Measurements from ENCODE around the gene ZC3H4. TPM values are rescaled to one million over a fixed set of nuclear protein-coding genes. Genes with fewer than 3 reads are reported as not detected.

The ZC3H4 gene
- total and polyA plus RNA-seq, 2 donors, result 12.1 to 14.3 TPM

DNA sequence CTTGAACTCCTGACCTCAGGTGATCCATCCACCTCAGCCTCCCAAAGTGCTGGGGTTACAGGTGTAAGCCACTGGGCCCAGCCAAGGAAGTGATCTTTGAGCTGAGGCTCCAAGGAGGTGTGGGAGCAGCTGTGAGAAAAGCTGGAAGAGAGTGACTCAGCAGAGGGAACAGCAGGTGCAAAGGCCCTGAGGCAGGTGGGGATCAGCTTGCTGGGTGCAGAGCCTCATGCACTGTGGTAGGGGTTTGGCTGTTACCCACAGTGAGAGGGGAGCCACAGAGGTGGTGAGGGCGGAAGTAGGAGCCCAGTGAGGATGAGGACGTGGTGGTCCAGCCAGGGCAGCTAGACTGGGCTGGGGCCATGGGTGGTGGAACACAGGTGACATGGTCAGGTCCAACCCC is 87.4 kb downstream of the ZC3H4 start:
- Histone ChIP-seq H3K9me3 (ENCODE audit: control insufficient read depth in 2 of 2, insufficient read depth in 1 of 2, low read length in 1 of 2) (peaks cover 0 to 6% of the 10 kb centered on the region in 2 donors), H3K27ac (ENCODE audit: low read depth in 1 of 2, low read length in 1 of 2) (no peak overlapping the region), H3K27me3 (ENCODE audit: control insufficient read depth in 2 of 2, insufficient read depth in 1 of 2, low read length in 1 of 2) (peaks cover 52 to 97% of the 10 kb centered on the region in 2 donors), H3K4me3 (ENCODE audit: low read length in 2 of 2) (no peak overlapping the region), H3K4me1 (ENCODE audit: control insufficient read depth in 2 of 2, insufficient read depth in 2 of 2, low read length in 2 of 2) (peaks cover 0 to under 1% of the 10 kb centered on the region in 2 donors), H3K36me3 (ENCODE audit: control insufficient read depth in 2 of 2, insufficient read depth in 2 of 2, low read length in 1 of 2) (no peaks in the 10 kb centered on the region)
- 91% methylated on average over 2 of the region's 2 CpGs for WGBS
- DNase-seq (ENCODE audit: low read depth in 6 of 9, low spot score in 9 of 9), result no peak

DNA sequence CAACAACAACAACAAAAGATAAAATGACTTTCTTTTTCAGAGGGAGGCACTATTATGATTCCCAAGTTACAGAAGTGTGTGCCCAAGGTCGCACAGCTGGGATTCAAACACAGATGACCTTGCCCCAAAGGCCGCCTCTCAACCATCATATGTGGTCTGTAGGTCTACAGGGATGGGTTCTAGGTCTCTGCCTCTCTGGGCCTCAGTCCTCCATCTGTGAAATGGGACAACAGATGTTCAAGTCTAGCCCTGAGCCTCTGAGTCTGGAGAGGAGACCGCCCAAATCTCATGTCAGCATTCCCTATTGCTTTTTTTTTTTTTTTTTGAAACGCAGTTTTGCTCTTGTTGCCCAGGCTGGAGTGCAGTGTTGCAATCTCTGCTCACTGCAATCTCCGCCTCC is 89.1 kb downstream of the ZC3H4 start:
- 92% methylated on average over 5 of the region's 5 CpGs for WGBS
- peaks cover 66 to 97% of the 10 kb centered on the region in 2 donors for H3K27me3 ChIP-seq (ENCODE audit: control insufficient read depth in 2 of 2, insufficient read depth in 1 of 2, low read length in 1 of 2)
- H3K4me3 ChIP-seq (ENCODE audit: low read length in 2 of 2), result no peak overlapping the region

DNA sequence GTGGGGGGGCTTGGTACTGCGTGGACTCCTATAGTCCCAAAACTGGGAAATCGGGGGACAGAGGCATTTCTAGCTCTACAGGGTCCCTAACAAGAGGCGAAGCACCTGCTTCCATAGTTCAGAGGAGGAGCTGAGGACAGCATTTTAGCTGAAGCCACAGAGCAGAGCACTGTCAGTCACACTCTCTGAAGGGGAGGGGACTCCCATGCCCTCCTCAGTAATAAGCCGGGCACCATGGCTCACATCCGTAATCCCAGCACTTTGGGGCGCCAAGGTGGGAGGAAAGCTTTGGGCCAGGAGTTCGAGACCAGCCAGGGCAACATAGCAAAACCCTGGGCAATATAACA is 90.2 kb downstream of the ZC3H4 start:
- WGBS, result 41% methylated on average over 7 of the region's 7 CpGs
- H3K4me1 ChIP-seq (ENCODE audit: control insufficient read depth in 2 of 2, insufficient read depth in 2 of 2, low read length in 2 of 2), result peaks cover 0 to 9% of the 10 kb centered on the region in 2 donors
- H3K4me3 ChIP-seq (ENCODE audit: low read length in 2 of 2), result no peak overlapping the region
- no peak overlapping the region for H3K27ac ChIP-seq (ENCODE audit: low read depth in 1 of 2, low read length in 1 of 2)
- DNase-seq (ENCODE audit: low read depth in 6 of 9, low spot score in 9 of 9), result no peak
- no peaks in the 10 kb centered on the region for H3K36me3 ChIP-seq (ENCODE audit: control insufficient read depth in 2 of 2, insufficient read depth in 2 of 2, low read length in 1 of 2)
- peaks cover 73 to 97% of the 10 kb centered on the region in 2 donors for H3K27me3 ChIP-seq (ENCODE audit: control insufficient read depth in 2 of 2, insufficient read depth in 1 of 2, low read length in 1 of 2)
- peaks cover 0 to 10% of the 10 kb centered on the region in 2 donors for H3K9me3 ChIP-seq (ENCODE audit: control insufficient read depth in 2 of 2, insufficient read depth in 1 of 2, low read length in 1 of 2)

More for the DNA sequence above, 89.1 kb downstream of the ZC3H4 start:
- no peak overlapping the region for H3K27ac ChIP-seq (ENCODE audit: low read depth in 1 of 2, low read length in 1 of 2)
- peaks cover 0 to 9% of the 10 kb centered on the region in 2 donors for H3K4me1 ChIP-seq (ENCODE audit: control insufficient read depth in 2 of 2, insufficient read depth in 2 of 2, low read length in 2 of 2)
- peaks cover 0 to 6% of the 10 kb centered on the region in 2 donors for H3K9me3 ChIP-seq (ENCODE audit: control insufficient read depth in 2 of 2, insufficient read depth in 1 of 2, low read length in 1 of 2)
- no peak for DNase-seq (ENCODE audit: low read depth in 6 of 9, low spot score in 9 of 9)
- no peaks in the 10 kb centered on the region for H3K36me3 ChIP-seq (ENCODE audit: control insufficient read depth in 2 of 2, insufficient read depth in 2 of 2, low read length in 1 of 2)

DNA sequence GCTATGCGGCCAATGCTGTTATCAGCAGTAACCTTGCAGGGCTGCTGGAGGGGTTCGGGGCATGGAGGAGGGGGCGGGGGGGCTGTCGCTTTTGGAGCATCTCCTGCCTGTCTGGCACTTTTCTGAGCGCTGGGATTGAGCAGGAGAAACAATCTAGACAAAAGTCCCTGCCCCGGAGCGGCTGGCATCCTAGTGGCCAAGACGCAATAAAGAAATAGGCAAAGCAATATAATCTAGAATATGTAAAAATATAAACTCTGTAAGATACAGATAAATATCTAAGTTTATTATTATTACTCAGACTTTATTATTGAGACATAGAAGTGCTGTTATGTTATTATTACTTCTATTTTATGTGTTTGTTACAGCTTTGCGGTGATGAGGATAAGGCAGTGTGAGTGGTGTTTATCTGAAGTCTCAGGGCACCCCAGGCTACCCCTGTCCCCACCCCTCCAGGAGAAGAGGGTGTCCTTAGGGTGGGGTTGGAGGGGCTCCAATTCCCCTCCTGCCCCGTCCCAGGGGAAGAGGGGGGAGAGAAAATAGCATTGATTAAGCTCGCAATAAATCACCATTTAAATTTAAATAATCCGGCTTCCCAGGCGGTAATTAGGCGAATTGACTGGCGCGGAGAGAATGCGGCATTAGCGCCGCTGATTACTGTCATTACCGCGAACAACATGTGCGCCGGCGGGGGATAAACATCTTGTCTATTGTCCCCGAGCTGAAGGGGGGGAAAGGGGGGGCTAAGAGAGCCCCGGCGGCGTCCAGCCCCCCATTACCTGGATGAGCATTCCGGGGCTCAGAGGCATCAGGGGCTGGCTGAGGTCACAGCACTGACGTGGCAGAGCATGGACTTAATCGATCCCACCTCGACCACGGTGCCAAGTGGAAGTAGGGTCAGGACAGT is 90.8 kb downstream of the ZC3H4 start:
- H3K27ac ChIP-seq (ENCODE audit: low read depth in 1 of 2, low read length in 1 of 2), result no peak overlapping the region
- peaks cover 71 to 97% of the 10 kb centered on the region in 2 donors for H3K27me3 ChIP-seq (ENCODE audit: control insufficient read depth in 2 of 2, insufficient read depth in 1 of 2, low read length in 1 of 2)
- no peak for DNase-seq (ENCODE audit: low read depth in 6 of 9, low spot score in 9 of 9)
- 10% methylated on average over 33 of the region's 33 CpGs for WGBS
- H3K4me1 ChIP-seq (ENCODE audit: control insufficient read depth in 2 of 2, insufficient read depth in 2 of 2, low read length in 2 of 2), result peaks cover 0 to 9% of the 10 kb centered on the region in 2 donors
- H3K4me3 ChIP-seq (ENCODE audit: low read length in 2 of 2), result no peak overlapping the region
- peaks cover 0 to 10% of the 10 kb centered on the region in 2 donors for H3K9me3 ChIP-seq (ENCODE audit: control insufficient read depth in 2 of 2, insufficient read depth in 1 of 2, low read length in 1 of 2)
- H3K36me3 ChIP-seq (ENCODE audit: control insufficient read depth in 2 of 2, insufficient read depth in 2 of 2, low read length in 1 of 2), result no peaks in the 10 kb centered on the region

DNA sequence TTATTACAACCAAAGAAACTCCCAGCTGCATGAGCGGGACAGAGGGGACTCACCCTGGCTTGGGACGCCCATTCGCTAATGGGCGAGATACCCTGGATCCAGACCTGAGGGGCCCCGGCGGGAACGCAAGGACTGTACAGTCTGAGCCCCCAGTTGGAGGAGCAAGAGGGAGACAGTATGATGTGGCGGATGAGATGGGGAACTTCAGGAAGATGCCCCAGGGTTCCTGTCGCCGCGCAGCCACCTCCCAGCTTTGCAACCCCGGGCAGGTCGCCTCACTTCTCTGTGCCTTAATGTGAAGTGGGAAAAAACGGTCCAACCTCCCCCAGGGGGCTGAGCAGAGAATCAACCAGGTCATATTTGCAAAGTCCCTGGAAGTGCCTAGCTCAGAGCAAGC is 91.4 kb downstream of the ZC3H4 start:
- Histone ChIP-seq H3K27ac (ENCODE audit: low read depth in 1 of 2, low read length in 1 of 2) (no peak overlapping the region), H3K36me3 (ENCODE audit: control insufficient read depth in 2 of 2, insufficient read depth in 2 of 2, low read length in 1 of 2) (no peaks in the 10 kb centered on the region), H3K4me3 (ENCODE audit: low read length in 2 of 2) (no peak overlapping the region), H3K4me1 (ENCODE audit: control insufficient read depth in 2 of 2, insufficient read depth in 2 of 2, low read length in 2 of 2) (peaks cover 0 to 9% of the 10 kb centered on the region in 2 donors), H3K9me3 (ENCODE audit: control insufficient read depth in 2 of 2, insufficient read depth in 1 of 2, low read length in 1 of 2) (peaks cover 0 to 10% of the 10 kb centered on the region in 2 donors), H3K27me3 (ENCODE audit: control insufficient read depth in 2 of 2, insufficient read depth in 1 of 2, low read length in 1 of 2) (peaks cover 71 to 94% of the 10 kb centered on the region in 2 donors)
- 33% methylated on average over 14 of the region's 14 CpGs for WGBS
- no peak for DNase-seq (ENCODE audit: low read depth in 6 of 9, low spot score in 9 of 9)

DNA sequence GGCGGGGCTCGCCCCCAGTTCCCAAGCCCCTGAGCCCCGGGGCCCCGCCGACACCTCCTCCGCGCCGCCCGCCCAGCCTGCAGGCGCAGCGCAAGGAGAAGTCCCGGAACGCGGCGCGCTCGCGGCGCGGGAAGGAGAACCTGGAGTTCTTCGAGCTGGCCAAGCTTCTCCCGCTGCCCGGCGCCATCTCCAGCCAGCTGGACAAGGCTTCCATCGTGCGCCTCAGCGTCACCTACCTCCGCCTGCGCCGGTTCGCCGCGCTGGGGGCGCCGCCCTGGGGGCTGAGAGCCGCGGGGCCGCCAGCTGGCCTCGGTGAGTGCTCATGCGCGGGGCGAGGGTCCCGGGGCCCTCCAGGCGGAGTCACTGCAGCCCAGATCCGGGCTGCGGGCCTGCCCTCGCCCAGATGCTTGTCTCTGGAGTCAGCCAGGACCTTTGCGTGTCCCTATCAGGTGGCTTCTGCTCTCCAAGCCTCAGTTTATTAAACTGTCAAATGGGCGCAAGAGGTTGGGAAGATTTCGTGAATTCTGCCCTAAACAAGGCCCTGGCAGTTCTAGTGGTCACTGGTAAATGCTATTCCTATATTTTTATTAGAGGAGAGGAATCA is 91.9 kb downstream of the ZC3H4 start:
- WGBS, result 10% methylated on average over 50 of the region's 50 CpGs
- H3K4me3 ChIP-seq (ENCODE audit: low read length in 2 of 2), result no peak overlapping the region
- no peak for DNase-seq (ENCODE audit: low read depth in 6 of 9, low spot score in 9 of 9)

DNA sequence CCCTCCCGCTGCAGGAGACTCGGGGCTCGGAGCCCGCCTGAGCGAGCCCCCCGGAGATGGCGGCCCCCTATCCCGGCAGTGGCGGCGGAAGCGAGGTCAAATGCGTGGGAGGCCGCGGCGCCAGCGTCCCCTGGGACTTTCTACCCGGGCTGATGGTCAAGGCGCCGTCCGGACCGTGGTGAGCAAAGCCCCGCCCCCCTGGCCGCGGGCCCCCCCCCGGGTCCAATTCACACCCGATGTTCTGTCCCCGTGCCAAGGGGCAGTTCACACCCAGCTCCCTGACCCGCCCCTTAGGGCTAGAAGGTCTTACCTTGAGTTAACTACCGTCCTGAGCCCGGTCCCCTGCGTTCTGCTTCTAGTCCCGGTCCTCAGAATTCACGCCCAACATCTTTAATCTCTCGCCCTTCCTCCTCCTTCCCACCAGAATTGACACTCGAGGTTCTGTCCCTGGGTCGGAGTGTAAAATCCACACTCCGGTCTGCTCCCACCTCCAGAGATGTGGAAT is 92.5 kb downstream of the ZC3H4 start:
- peaks cover 68 to 89% of the 10 kb centered on the region in 2 donors for H3K27me3 ChIP-seq (ENCODE audit: control insufficient read depth in 2 of 2, insufficient read depth in 1 of 2, low read length in 1 of 2)
- DNase-seq (ENCODE audit: low read depth in 6 of 9, low spot score in 9 of 9), result no peak
- WGBS, result 3% methylated on average over 37 of the region's 37 CpGs
- H3K36me3 ChIP-seq (ENCODE audit: control insufficient read depth in 2 of 2, insufficient read depth in 2 of 2, low read length in 1 of 2), result no peaks in the 10 kb centered on the region
- H3K4me3 ChIP-seq (ENCODE audit: low read length in 2 of 2), result no peak overlapping the region
- H3K4me1 ChIP-seq (ENCODE audit: control insufficient read depth in 2 of 2, insufficient read depth in 2 of 2, low read length in 2 of 2), result peaks cover 0 to 9% of the 10 kb centered on the region in 2 donors
- H3K27ac ChIP-seq (ENCODE audit: low read depth in 1 of 2, low read length in 1 of 2), result no peak overlapping the region
- H3K9me3 ChIP-seq (ENCODE audit: control insufficient read depth in 2 of 2, insufficient read depth in 1 of 2, low read length in 1 of 2), result peaks cover 0 to 10% of the 10 kb centered on the region in 2 donors

More for the DNA sequence above, 91.9 kb downstream of the ZC3H4 start:
- Histone ChIP-seq H3K27ac (ENCODE audit: low read depth in 1 of 2, low read length in 1 of 2) (no peak overlapping the region), H3K4me1 (ENCODE audit: control insufficient read depth in 2 of 2, insufficient read depth in 2 of 2, low read length in 2 of 2) (peaks cover 0 to 9% of the 10 kb centered on the region in 2 donors), H3K9me3 (ENCODE audit: control insufficient read depth in 2 of 2, insufficient read depth in 1 of 2, low read length in 1 of 2) (peaks cover 0 to 10% of the 10 kb centered on the region in 2 donors), H3K27me3 (ENCODE audit: control insufficient read depth in 2 of 2, insufficient read depth in 1 of 2, low read length in 1 of 2) (peaks cover 67 to 93% of the 10 kb centered on the region in 2 donors), H3K36me3 (ENCODE audit: control insufficient read depth in 2 of 2, insufficient read depth in 2 of 2, low read length in 1 of 2) (no peaks in the 10 kb centered on the region)

DNA sequence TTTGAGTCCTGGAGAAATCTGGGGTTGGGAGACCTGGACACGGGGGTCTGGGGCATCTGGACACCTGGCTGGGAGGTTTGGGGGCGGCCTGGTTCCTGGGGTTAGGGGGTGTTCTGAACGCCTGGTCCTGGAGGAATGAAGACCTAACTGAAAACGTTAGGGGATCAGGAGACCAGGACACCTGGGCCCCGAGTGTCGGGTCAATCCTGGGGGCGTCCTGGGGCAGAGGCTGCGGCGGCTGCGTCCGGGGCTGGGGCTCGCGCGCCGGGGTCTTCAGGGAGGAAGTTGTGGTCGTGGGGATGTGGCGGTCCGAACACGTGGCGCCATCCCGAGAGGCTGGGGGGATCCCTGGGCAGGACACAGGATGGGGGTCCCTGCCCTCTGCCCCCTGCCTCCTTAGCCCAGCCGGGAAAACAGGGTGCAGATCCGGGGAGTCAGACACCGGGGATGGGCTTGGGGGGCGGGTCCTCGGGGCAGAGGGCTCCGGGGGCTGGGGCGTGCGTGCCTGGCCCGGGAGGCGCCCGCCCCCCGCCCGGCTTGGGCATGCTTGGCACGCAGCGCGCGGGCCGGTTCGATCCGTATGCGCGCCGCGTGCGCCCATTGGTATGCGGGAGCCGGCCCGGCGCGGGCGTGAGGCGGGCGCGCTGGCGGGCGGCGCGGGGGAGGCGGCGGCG is 93.3 kb downstream of the ZC3H4 start:
- Histone ChIP-seq H3K9me3 (ENCODE audit: control insufficient read depth in 2 of 2, insufficient read depth in 1 of 2, low read length in 1 of 2) (peaks cover 0 to 10% of the 10 kb centered on the region in 2 donors), H3K4me3 (ENCODE audit: low read length in 2 of 2) (peak overlapping the region in 1 of 2 donors; percentile 9), H3K4me1 (ENCODE audit: control insufficient read depth in 2 of 2, insufficient read depth in 2 of 2, low read length in 2 of 2) (peaks cover 0 to 9% of the 10 kb centered on the region in 2 donors), H3K27me3 (ENCODE audit: control insufficient read depth in 2 of 2, insufficient read depth in 1 of 2, low read length in 1 of 2) (peaks cover 66 to 87% of the 10 kb centered on the region in 2 donors), H3K27ac (ENCODE audit: low read depth in 1 of 2, low read length in 1 of 2) (no peak overlapping the region), H3K36me3 (ENCODE audit: control insufficient read depth in 2 of 2, insufficient read depth in 2 of 2, low read length in 1 of 2) (no peaks in the 10 kb centered on the region)
- no peak for DNase-seq (ENCODE audit: low read depth in 6 of 9, low spot score in 9 of 9)
- WGBS, result 3% methylated on average over 62 of the region's 62 CpGs
